K562 (cell line): ENCODE data around the gene INTS1.

Experiments used
- CTCF ChIP-seq, 3 experiments: IDR thresholded peaks in 2 of 3; conservative IDR thresholded peaks in 1 of 3; 2 replicates each; pipeline ENCODE4 v1.5.1; 2011 to 2012; ENCODE audit warnings: low read length in 3 of 3, mild to moderate bottlenecking in 3 of 3, control low read depth in 2 of 3, improper control_type of control experiment in 1 of 3, inconsistent platforms in 1 of 3, low read depth in 1 of 3, mixed read lengths in 1 of 3, moderate library complexity in 1 of 3; ENCODE audit not compliant: insufficient read depth in 2 of 3
- E2F1 ChIP-seq: sonication (generic); formaldehyde crosslinking; IDR thresholded peaks from 2 replicates; pipeline ENCODE4 v1.8.1; 2023; ENCODE audit warnings: mild to moderate bottlenecking, missing genetic modification reagents, moderate library complexity
- EP300 ChIP-seq: IDR thresholded peaks from 2 replicates; pipeline ENCODE4 v1.6.1; 2012; ENCODE audit warnings: low read length, improper control_type of control experiment
- FOXK1 ChIP-seq: sonication (generic); formaldehyde crosslinking; IDR thresholded peaks from 2 replicates; pipeline ENCODE4 v1.8.0; 2022; ENCODE audit warnings: missing genetic modification reagents, mild to moderate bottlenecking, borderline replicate concordance
- HIVEP1 ChIP-seq: fragments of 250-450 bp; sonication (Bioruptor Pico); IDR thresholded peaks from 2 replicates; pipeline ENCODE4 v1.4.0; 2020; ENCODE audit warnings: mild to moderate bottlenecking
- JUN ChIP-seq, 2 experiments: sonication (generic) in 1 of 2; formaldehyde crosslinking in 1 of 2; IDR thresholded peaks; 2 replicates each; pipeline versions ENCODE4 v1.6.1 to v1.8.0; 2012 to 2022; ENCODE audit warnings: borderline replicate concordance in 2 of 2, mild to moderate bottlenecking in 2 of 2, improper control_type of control experiment in 1 of 2, low read depth in 1 of 2, low read length in 1 of 2, missing genetic modification reagents in 1 of 2
- KLF1 ChIP-seq: fragments of 450-650 bp; IDR thresholded peaks from 2 replicates; pipeline ENCODE4 v1.6.1; 2016; ENCODE audit warnings: missing genetic modification characterization, missing compliant biosample characterization
- MAFG ChIP-seq: fragments of 450-650 bp; conservative IDR thresholded peaks from 2 replicates; pipeline ENCODE4 v1.6.1; 2016; ENCODE audit warnings: missing genetic modification characterization, missing compliant biosample characterization
- POLR2A ChIP-seq: fragments of 450-650 bp; conservative IDR thresholded peaks from 2 replicates; pipeline ENCODE4 v1.6.1; 2016
- TAF1 ChIP-seq: IDR thresholded peaks from 2 replicates; pipeline ENCODE4 v1.6.1; 2011; ENCODE audit warnings: mild to moderate bottlenecking, low read length, moderate library complexity; ENCODE audit not compliant: insufficient read depth, control insufficient read depth, severe bottlenecking; ENCODE audit errors: extremely low read depth
- USF1 ChIP-seq: sonication (generic); formaldehyde crosslinking; IDR thresholded peaks from 2 replicates; pipeline ENCODE4 v1.9.0; 2022; ENCODE audit warnings: mild to moderate bottlenecking, missing genetic modification reagents
- ZNF311 ChIP-seq: fragments of 250-450 bp; sonication (Bioruptor Pico); IDR thresholded peaks from 2 replicates; pipeline ENCODE4 v1.4.0; 2020; ENCODE audit warnings: mild to moderate bottlenecking, moderate library complexity
- ZNF639 ChIP-seq, 2 experiments: fragments of 200-800 bp in 1 of 2; sonication (Bioruptor generic) in 1 of 2; sonication (generic) in 1 of 2; formaldehyde crosslinking in 1 of 2; IDR thresholded peaks in 1 of 2; conservative IDR thresholded peaks in 1 of 2; 2 replicates each; pipeline versions ENCODE4 v1.5.0 to v1.6.1; 2016 to 2020; ENCODE audit warnings: missing compliant biosample characterization in 1 of 2, missing genetic modification characterization in 1 of 2, missing genetic modification reagents in 1 of 2

- TF ChIP-seq MAFG (tag): no peak
- no peak for TF ChIP-seq TAF1
- no peak for TF ChIP-seq FOXK1
- no peak for TF ChIP-seq EP300
- no peak for TF ChIP-seq E2F1 (CRISPR knock-in tag)
- no peak for TF ChIP-seq HIVEP1 (CRISPR knock-in tag)
- TF ChIP-seq CTCF (IDR thresholded peaks at IDR 0.05 in 2 of 3, conservative IDR thresholded peaks at IDR 0.05 in 1 of 3; ENCODE audit: insufficient read depth in 2 of 3, low read depth in 1 of 3, low read length in 3 of 3): no peak
- TF ChIP-seq JUN (IDR thresholded peaks at IDR 0.05; ENCODE audit: borderline replicate concordance, low read depth, low read length): no peak
- TF ChIP-seq JUN (CRISPR knock-in tag; IDR thresholded peaks at IDR 0.05; ENCODE audit: borderline replicate concordance): no peak
- no peak for TF ChIP-seq ZNF311 (CRISPR knock-in tag)
- no peak for TF ChIP-seq USF1
- TF ChIP-seq KLF1: no peak
- TF ChIP-seq ZNF639 (CRISPR knock-in tag; conservative IDR thresholded peaks at IDR 0.05 in 1 of 2, IDR thresholded peaks at IDR 0.05 in 1 of 2): no peak
- no peak for TF ChIP-seq POLR2A
Measured at GRCh38 chr7:1550005-1550845, 46.0 kb upstream of the INTS1 start.
